K562 (cell line): ENCODE data around the gene SPINT2. TPM values are rescaled to one million over a fixed set of nuclear protein-coding genes. Genes with fewer than 3 reads are reported as not detected.

Source experiments
- CREM ChIP-seq: IDR thresholded peaks from 2 replicates; pipeline ENCODE4 v1.6.1; 2014; ENCODE audit warnings: antibody characterized with exemption, low read depth
- DEAF1 ChIP-seq: fragments of 450-650 bp; formaldehyde crosslinking; IDR thresholded peaks from 2 replicates; pipeline ENCODE4 v1.4.0; 2020; ENCODE audit warnings: mild to moderate bottlenecking, moderate library complexity
- HCFC1 ChIP-seq: IDR thresholded peaks from 2 replicates; pipeline ENCODE4 v1.6.1; 2012; ENCODE audit warnings: low read depth, low read length, improper control_type of control experiment
- HDAC2 ChIP-seq: fragments of 450-650 bp; IDR thresholded peaks from 2 replicates; pipeline ENCODE4 v1.6.1; 2016; ENCODE audit warnings: mild to moderate bottlenecking
- KDM1A ChIP-seq, 2 experiments: fragments of 450-650 bp; IDR thresholded peaks; 2 replicates each; pipeline ENCODE4 v1.6.1; 2016; ENCODE audit warnings: mild to moderate bottlenecking in 2 of 2
- MAZ ChIP-seq, 2 experiments: fragments of 450-650 bp in 1 of 2; sonication (generic) in 1 of 2; formaldehyde crosslinking; IDR thresholded peaks in 1 of 2; conservative IDR thresholded peaks in 1 of 2; 2 replicates each; pipeline versions ENCODE4 v1.4.0 to v1.5.0; 2020; ENCODE audit warnings: mild to moderate bottlenecking in 1 of 2, missing genetic modification reagents in 1 of 2
- RBM39 ChIP-seq: fragments of 200-400 bp; formaldehyde crosslinking; optimal IDR thresholded peaks from 2 replicates; pipeline ENCODE3; 2018; ENCODE audit warnings: low read depth, low read length
- YY1 ChIP-seq, 3 experiments: IDR thresholded peaks; 2 replicates each; pipeline ENCODE4 v1.6.1; 2011; ENCODE audit warnings: low read length in 2 of 3, mild to moderate bottlenecking in 2 of 3, moderate library complexity in 2 of 3, borderline replicate concordance in 1 of 3, control low read depth in 1 of 3, low read depth in 1 of 3; ENCODE audit not compliant: insufficient read depth in 3 of 3, insufficient replicate concordance in 2 of 3, control insufficient read depth in 1 of 3, insufficient read length in 1 of 3; ENCODE audit errors: extremely low read depth in 1 of 3
- ZNF24 ChIP-seq: fragments of 450-650 bp; IDR thresholded peaks from 2 replicates; pipeline ENCODE4 v1.6.1; 2016
- ZNF740 ChIP-seq, 3 experiments: fragments of 200-800 bp in 1 of 3; sonication (Bioruptor generic) in 1 of 3; sonication (generic) in 1 of 3; formaldehyde crosslinking in 1 of 3; IDR thresholded peaks; 2 replicates each; pipeline versions ENCODE4 v1.6.1 to v1.8.0; 2016 to 2022; ENCODE audit warnings: mild to moderate bottlenecking in 2 of 3, missing compliant biosample characterization in 2 of 3, missing genetic modification characterization in 2 of 3, missing genetic modification reagents in 1 of 3
- polyA plus RNA-seq, 8 experiments: library from polyadenylated mRNA; depleted of rRNA in 4 of 8; stranded (reverse) in 5 of 8; unstranded in 3 of 8; fragments of >200 nt; fragmentation: Nextera tagmentation in 2 of 8; fragmentation: Illumina TruSeq in 1 of 8; extraction: Ambion mirVana in 2 of 8; extraction: Trizol in 1 of 8; gene quantifications; 2 replicates each; pipeline versions ENCODE4 v1.2.1 to v1.2.3, GENCODE V29; 2011 to 2014; ENCODE audit warnings: inconsistent platforms in 1 of 8, missing spikeins in 1 of 8
- total RNA-seq, 7 experiments: library from RNA; depleted of rRNA in 6 of 7; stranded (reverse); fragments of >200 nt in 6 of 7; fragmentation: Illumina TruSeq in 2 of 7; extraction: Trizol in 2 of 7; gene quantifications; 2 replicates each; pipeline versions ENCODE4 v1.2.1 to v1.2.3, GENCODE V29; 2011 to 2021; ENCODE audit warnings: low replicate concordance in 1 of 7
- TF ChIP-seq, protein P1 (sequence below): fragments of 250-450 bp; sonication (Bioruptor Pico); IDR thresholded peaks from 2 replicates; pipeline ENCODE4 v1.4.0; 2020; ENCODE audit warnings: mild to moderate bottlenecking, moderate library complexity, borderline replicate concordance
- TF ChIP-seq, protein P2 (sequence below), 3 experiments: IDR thresholded peaks in 2 of 3; conservative IDR thresholded peaks in 1 of 3; 2 replicates each; pipeline ENCODE4 v1.5.1; 2011 to 2012; ENCODE audit warnings: low read length in 3 of 3, mild to moderate bottlenecking in 3 of 3, control low read depth in 2 of 3, improper control_type of control experiment in 1 of 3, inconsistent platforms in 1 of 3, low read depth in 1 of 3, mixed read lengths in 1 of 3, moderate library complexity in 1 of 3; ENCODE audit not compliant: insufficient read depth in 2 of 3

The SPINT2 gene
- total and polyA plus RNA-seq, 9 of the 15 experiments (the other 6 are each of a cell fraction or from before 2014, with no cell fraction given), result 0.65 to 4.5 (median 3.4) TPM

DNA sequence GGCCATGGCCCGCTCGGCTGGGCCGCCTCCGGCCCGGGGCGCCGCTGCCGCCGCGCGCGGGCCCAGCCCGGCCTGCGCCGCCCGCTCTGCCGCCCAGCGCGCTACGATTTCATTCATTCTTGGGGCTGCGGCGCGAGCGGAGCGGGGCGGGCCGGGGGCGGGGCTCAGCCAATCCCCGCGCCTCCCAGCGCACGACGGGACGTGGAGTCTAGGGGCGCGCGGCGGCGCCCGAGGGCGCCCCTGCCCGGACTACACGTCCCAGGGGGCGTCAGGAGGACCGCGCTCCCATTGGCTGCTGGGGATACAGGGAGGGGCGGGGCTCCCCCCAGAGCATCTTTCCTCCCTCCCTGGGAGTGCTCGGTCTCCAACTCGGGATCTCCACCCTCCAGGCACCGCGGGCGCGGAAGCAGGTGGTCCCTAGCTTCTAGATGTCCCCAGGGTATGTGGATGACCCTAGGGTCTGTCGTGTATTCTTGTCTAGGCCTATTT is 34.7 kb upstream of the SPINT2 start (continued):
- TF ChIP-seq DEAF1 (CRISPR knock-in tag) (no peak), CREM (peak; percentile 49), KDM1A (IDR thresholded peaks at IDR 0.05) (peak; percentile 96 to 98), ZNF740 (CRISPR knock-in tag; IDR thresholded peaks at IDR 0.05) (no peak), ZNF740 (tag; IDR thresholded peaks at IDR 0.05) (no peak), ZNF24 (peak; percentile 67; the same call in 1 of the 2 replicates), HDAC2 (peak; percentile 98), HCFC1 (peak; percentile 95), YY1 (IDR thresholded peaks at IDR 0.05; ENCODE audit: borderline replicate concordance in 1 of 3, control insufficient read depth in 1 of 3, extremely low read depth in 1 of 3, insufficient read depth in 3 of 3, insufficient read length in 1 of 3, insufficient replicate concordance in 2 of 3, low read depth in 1 of 3, low read length in 2 of 3) (peak in 2 of 3 experiments; percentile 53 to 54), RBM39 (no peak), MAZ (CRISPR knock-in tag; conservative IDR thresholded peaks at IDR 0.05 in 1 of 2, IDR thresholded peaks at IDR 0.05 in 1 of 2) (peak; percentile 54 to 58; a peak in 2 of 4 replicates)
- TF ChIP-seq, protein P1, sequence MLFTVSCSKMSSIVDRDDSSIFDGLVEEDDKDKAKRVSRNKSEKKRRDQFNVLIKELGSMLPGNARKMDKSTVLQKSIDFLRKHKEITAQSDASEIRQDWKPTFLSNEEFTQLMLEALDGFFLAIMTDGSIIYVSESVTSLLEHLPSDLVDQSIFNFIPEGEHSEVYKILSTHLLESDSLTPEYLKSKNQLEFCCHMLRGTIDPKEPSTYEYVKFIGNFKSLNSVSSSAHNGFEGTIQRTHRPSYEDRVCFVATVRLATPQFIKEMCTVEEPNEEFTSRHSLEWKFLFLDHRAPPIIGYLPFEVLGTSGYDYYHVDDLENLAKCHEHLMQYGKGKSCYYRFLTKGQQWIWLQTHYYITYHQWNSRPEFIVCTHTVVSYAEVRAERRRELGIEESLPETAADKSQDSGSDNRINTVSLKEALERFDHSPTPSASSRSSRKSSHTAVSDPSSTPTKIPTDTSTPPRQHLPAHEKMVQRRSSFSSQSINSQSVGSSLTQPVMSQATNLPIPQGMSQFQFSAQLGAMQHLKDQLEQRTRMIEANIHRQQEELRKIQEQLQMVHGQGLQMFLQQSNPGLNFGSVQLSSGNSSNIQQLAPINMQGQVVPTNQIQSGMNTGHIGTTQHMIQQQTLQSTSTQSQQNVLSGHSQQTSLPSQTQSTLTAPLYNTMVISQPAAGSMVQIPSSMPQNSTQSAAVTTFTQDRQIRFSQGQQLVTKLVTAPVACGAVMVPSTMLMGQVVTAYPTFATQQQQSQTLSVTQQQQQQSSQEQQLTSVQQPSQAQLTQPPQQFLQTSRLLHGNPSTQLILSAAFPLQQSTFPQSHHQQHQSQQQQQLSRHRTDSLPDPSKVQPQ (CRISPR knock-in tag), result no peak
- TF ChIP-seq, protein P2, sequence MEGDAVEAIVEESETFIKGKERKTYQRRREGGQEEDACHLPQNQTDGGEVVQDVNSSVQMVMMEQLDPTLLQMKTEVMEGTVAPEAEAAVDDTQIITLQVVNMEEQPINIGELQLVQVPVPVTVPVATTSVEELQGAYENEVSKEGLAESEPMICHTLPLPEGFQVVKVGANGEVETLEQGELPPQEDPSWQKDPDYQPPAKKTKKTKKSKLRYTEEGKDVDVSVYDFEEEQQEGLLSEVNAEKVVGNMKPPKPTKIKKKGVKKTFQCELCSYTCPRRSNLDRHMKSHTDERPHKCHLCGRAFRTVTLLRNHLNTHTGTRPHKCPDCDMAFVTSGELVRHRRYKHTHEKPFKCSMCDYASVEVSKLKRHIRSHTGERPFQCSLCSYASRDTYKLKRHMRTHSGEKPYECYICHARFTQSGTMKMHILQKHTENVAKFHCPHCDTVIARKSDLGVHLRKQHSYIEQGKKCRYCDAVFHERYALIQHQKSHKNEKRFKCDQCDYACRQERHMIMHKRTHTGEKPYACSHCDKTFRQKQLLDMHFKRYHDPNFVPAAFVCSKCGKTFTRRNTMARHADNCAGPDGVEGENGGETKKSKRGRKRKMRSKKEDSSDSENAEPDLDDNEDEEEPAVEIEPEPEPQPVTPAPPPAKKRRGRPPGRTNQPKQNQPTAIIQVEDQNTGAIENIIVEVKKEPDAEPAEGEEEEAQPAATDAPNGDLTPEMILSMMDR (IDR thresholded peaks at IDR 0.05 in 2 of 3, conservative IDR thresholded peaks at IDR 0.05 in 1 of 3; ENCODE audit: insufficient read depth in 2 of 3, low read depth in 1 of 3, low read length in 3 of 3), result 0 out of 6 replicates have a peak, but pooled peaks of 1 of the 3 experiments have one; percentile 14
